Vagina (tissue), 2 donors: ENCODE measurements around the gene FAM110D.

Source experiments
- CTCF ChIP-seq, 3 experiments: fragments of 450-650 bp in 2 of 3; fragments of 200-600 bp in 1 of 3; sonication (generic) in 1 of 3; IDR thresholded peaks; one replicate each; pipeline ENCODE4 v1.5.1; 2017 to 2019; ENCODE audit warnings: antibody characterized with exemption in 3 of 3, mild to moderate bottlenecking in 2 of 3, moderate library complexity in 2 of 3
- POLR2A ChIP-seq, 2 donors: fragments of 450-650 bp; IDR thresholded peaks; one replicate each; pipeline ENCODE4 v1.6.1; 2017; ENCODE audit warnings: antibody characterized with exemption in 2 of 2, mild to moderate bottlenecking in 2 of 2, moderate library complexity in 2 of 2
- POLR2AphosphoS5 ChIP-seq, 2 donors: sonication (generic); formaldehyde crosslinking; IDR thresholded peaks; one replicate each; pipeline ENCODE4 v1.9.0; 2017; ENCODE audit warnings: antibody characterized with exemption in 2 of 2, mild to moderate bottlenecking in 2 of 2, low read depth in 1 of 2; ENCODE audit not compliant: insufficient read depth in 1 of 2

GRCh38 chr1:26148887-26149286 is 10.0 kb upstream of the FAM110D start:
- no peak for TF ChIP-seq CTCF (IDR thresholded peaks at IDR 0.05)
- no peak for TF ChIP-seq POLR2AphosphoS5 (IDR thresholded peaks at IDR 0.05; ENCODE audit: insufficient read depth in 1 of 2, low read depth in 1 of 2)
- no peak for TF ChIP-seq POLR2A (IDR thresholded peaks at IDR 0.05)
